Measurements from ENCODE around the gene ATF7. TPM values are rescaled to one million over a fixed set of nuclear protein-coding genes. Genes with fewer than 3 reads are reported as not detected.

The ATF7 gene
- polyA plus RNA-seq, 3 donors = 21.7 to 27.9 (median 24.4) TPM

DNA sequence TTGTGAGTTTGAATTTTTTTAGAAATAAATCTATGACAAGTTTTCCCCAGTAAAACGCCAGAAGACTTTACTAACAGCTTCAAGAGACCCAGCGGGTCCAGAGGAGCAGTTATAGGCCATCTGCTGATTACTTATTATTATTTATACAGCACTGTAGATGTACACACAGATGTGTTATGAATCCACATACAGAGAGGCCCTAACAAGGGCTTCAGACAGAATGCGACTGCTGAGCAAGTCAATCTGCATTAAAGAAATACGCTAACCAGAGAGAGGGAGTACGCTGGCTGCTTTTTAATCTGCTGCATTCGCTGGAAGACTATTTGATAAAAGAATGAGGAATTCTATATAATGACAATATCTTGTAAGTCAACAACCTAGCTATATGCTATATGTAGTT is 32.5 kb downstream of the ATF7 start:
- H3K27me3 ChIP-seq (ENCODE audit: control insufficient read depth in 2 of 2, insufficient read depth in 2 of 2, low read length in 2 of 2) = no peaks in the 10 kb centered on the region
- Mint-ChIP-seq H3K36me3 (peaks cover 22% of the 10 kb centered on the region in 2 donors), H3K27ac (no peak overlapping the region), H3K27me3 (ENCODE audit: low read depth in 3 of 3) (no peaks in the 10 kb centered on the region), H3K4me3 (no peak overlapping the region), H3K4me1 (peaks cover 22% of the 10 kb centered on the region), H3K9me3 (no peaks in the 10 kb centered on the region)
- no peak overlapping the region for H3K4me3 ChIP-seq (replicated peaks in 1 of 3; ENCODE audit: low read depth in 2 of 3, low read length in 3 of 3)
- H4K20me1 ChIP-seq (ENCODE audit: insufficient read depth, low read length) = peaks cover 75% of the 10 kb centered on the region
- 100% methylated on average over 1 of the region's 6 CpGs for WGBS (ENCODE audit: insufficient coverage)
- H2AFZ ChIP-seq (ENCODE audit: insufficient read depth, low read depth, low read length, poor library complexity, severe bottlenecking) = no peak overlapping the region
- H3K9me3 ChIP-seq (replicated peaks in 1 of 2; ENCODE audit: control insufficient read depth in 1 of 2, insufficient read depth in 1 of 2, low read length in 2 of 2) = no peaks in the 10 kb centered on the region
- H3K27ac ChIP-seq (ENCODE audit: low read depth in 1 of 2, low read length in 2 of 2) = no peak overlapping the region
- no peak for DNase-seq
- no peak overlapping the region for H3K4me2 ChIP-seq (replicated peaks; ENCODE audit: extremely low read depth, low read length, poor library complexity, severe bottlenecking)
- no peaks in the 10 kb centered on the region for H3K4me1 ChIP-seq (ENCODE audit: control insufficient read depth in 1 of 2, insufficient read depth in 2 of 2, low read length in 2 of 2)
- H3K9ac ChIP-seq (ENCODE audit: insufficient read depth, low read length, poor library complexity, severe bottlenecking) = no peak overlapping the region
- TF ChIP-seq, protein P1, sequence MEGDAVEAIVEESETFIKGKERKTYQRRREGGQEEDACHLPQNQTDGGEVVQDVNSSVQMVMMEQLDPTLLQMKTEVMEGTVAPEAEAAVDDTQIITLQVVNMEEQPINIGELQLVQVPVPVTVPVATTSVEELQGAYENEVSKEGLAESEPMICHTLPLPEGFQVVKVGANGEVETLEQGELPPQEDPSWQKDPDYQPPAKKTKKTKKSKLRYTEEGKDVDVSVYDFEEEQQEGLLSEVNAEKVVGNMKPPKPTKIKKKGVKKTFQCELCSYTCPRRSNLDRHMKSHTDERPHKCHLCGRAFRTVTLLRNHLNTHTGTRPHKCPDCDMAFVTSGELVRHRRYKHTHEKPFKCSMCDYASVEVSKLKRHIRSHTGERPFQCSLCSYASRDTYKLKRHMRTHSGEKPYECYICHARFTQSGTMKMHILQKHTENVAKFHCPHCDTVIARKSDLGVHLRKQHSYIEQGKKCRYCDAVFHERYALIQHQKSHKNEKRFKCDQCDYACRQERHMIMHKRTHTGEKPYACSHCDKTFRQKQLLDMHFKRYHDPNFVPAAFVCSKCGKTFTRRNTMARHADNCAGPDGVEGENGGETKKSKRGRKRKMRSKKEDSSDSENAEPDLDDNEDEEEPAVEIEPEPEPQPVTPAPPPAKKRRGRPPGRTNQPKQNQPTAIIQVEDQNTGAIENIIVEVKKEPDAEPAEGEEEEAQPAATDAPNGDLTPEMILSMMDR (IDR thresholded peaks at IDR 0.05) = no peak
- intact Hi-C loops (cut with micrococcal nuclease) = no loop called here
- H3K36me3 ChIP-seq (replicated peaks in 1 of 2; ENCODE audit: control insufficient read depth in 1 of 2, insufficient read depth in 2 of 2, low read length in 2 of 2) = peaks cover 6 to 41% of the 10 kb centered on the region in 2 donors
- H3K79me2 ChIP-seq (ENCODE audit: insufficient read depth, low read length) = peaks cover 90% of the 10 kb centered on the region

DNA sequence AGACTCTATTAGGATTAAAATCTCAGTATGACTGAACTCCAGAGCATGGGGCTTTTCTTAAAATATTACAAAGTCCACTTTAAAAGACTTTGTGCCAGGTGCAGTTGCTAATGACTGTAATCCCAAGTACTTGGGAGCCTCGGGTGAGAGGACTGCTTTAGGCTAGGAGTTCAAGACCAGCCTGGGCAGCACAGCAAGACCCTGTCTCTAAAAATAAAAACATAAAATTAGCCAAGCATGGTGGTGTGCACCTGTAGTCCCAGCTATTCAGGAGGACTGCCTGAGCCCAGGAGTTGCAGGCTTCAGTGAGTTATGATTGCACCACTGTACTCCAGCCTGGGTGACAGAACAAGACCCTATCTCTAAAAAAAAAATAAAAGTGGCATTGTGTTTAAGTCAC is 33.2 kb downstream of the ATF7 start:
- no peak overlapping the region for H2AFZ ChIP-seq (ENCODE audit: insufficient read depth, low read depth, low read length, poor library complexity, severe bottlenecking)
- peaks cover 6 to 35% of the 10 kb centered on the region in 2 donors for H3K36me3 ChIP-seq (replicated peaks in 1 of 2; ENCODE audit: control insufficient read depth in 1 of 2, insufficient read depth in 2 of 2, low read length in 2 of 2)
- peaks cover 15 to 17% of the 10 kb centered on the region in 2 donors for H3K36me3 Mint-ChIP-seq
- H3K4me1 Mint-ChIP-seq = peaks cover 15% of the 10 kb centered on the region
- TF ChIP-seq, protein P1 (IDR thresholded peaks at IDR 0.05) = no peak
- H3K9me3 ChIP-seq (replicated peaks in 1 of 2; ENCODE audit: control insufficient read depth in 1 of 2, insufficient read depth in 1 of 2, low read length in 2 of 2) = no peaks in the 10 kb centered on the region
- H3K4me3 ChIP-seq (replicated peaks in 1 of 3; ENCODE audit: low read depth in 2 of 3, low read length in 3 of 3) = no peak overlapping the region
- 86% methylated on average over 1 of the region's 1 CpG for WGBS (ENCODE audit: insufficient coverage)
- no peak overlapping the region for H3K9ac ChIP-seq (ENCODE audit: insufficient read depth, low read length, poor library complexity, severe bottlenecking)
- H3K27ac Mint-ChIP-seq = peak overlapping the region in 2 of 7 donors; percentile 42 to 60
- H3K79me2 ChIP-seq (ENCODE audit: insufficient read depth, low read length) = peaks cover 94% of the 10 kb centered on the region
- no peaks in the 10 kb centered on the region for H3K4me1 ChIP-seq (ENCODE audit: control insufficient read depth in 1 of 2, insufficient read depth in 2 of 2, low read length in 2 of 2)
- DNase-seq = no peak
- H3K27me3 Mint-ChIP-seq (ENCODE audit: low read depth in 3 of 3) = no peaks in the 10 kb centered on the region
- H3K27ac ChIP-seq (ENCODE audit: low read depth in 1 of 2, low read length in 2 of 2) = no peak overlapping the region
- no peak overlapping the region for H3K4me3 Mint-ChIP-seq
- no peaks in the 10 kb centered on the region for H3K9me3 Mint-ChIP-seq
- peaks cover 82% of the 10 kb centered on the region for H4K20me1 ChIP-seq (ENCODE audit: insufficient read depth, low read length)
- H3K4me2 ChIP-seq (replicated peaks; ENCODE audit: extremely low read depth, low read length, poor library complexity, severe bottlenecking) = no peak overlapping the region
- intact Hi-C loops (cut with micrococcal nuclease) = no loop called here
- H3K27me3 ChIP-seq (ENCODE audit: control insufficient read depth in 2 of 2, insufficient read depth in 2 of 2, low read length in 2 of 2) = no peaks in the 10 kb centered on the region

Measured in CD14-positive monocyte (primary cell).